K562 (cell line): ENCODE data around the gene TFAP2E. TPM values are rescaled to one million over a fixed set of nuclear protein-coding genes. Genes with fewer than 3 reads are reported as not detected.

Experiments
- ARNT ChIP-seq, 2 experiments: fragments of 450-650 bp; IDR thresholded peaks; 2 replicates each; pipeline ENCODE4 v1.6.1; 2016; ENCODE audit warnings: mild to moderate bottlenecking in 1 of 2
- CTBP1 ChIP-seq: fragments of 450-650 bp; IDR thresholded peaks from 2 replicates; pipeline ENCODE4 v1.6.1; 2016; ENCODE audit warnings: borderline replicate concordance
- DEAF1 ChIP-seq: fragments of 450-650 bp; formaldehyde crosslinking; IDR thresholded peaks from 2 replicates; pipeline ENCODE4 v1.4.0; 2020; ENCODE audit warnings: mild to moderate bottlenecking, moderate library complexity
- E2F4 ChIP-seq: sonication (generic); formaldehyde crosslinking; IDR thresholded peaks from 2 replicates; pipeline ENCODE4 v1.8.0; 2022; ENCODE audit warnings: mild to moderate bottlenecking, low read depth, missing genetic modification reagents
- ETV6 ChIP-seq, 3 experiments: fragments of 150-350 bp in 1 of 3; sonication (generic) in 1 of 3; formaldehyde crosslinking in 1 of 3; IDR thresholded peaks; 2 replicates each; pipeline versions ENCODE4 v1.6.1 to v1.8.0; 2014 to 2022; ENCODE audit warnings: borderline replicate concordance in 2 of 3, low read depth in 2 of 3, antibody characterized with exemption in 1 of 3, low read length in 1 of 3, mild to moderate bottlenecking in 1 of 3, missing genetic modification reagents in 1 of 3
- FOXO4 ChIP-seq: fragments of 450-650 bp; formaldehyde crosslinking; IDR thresholded peaks from 2 replicates; pipeline ENCODE4 v1.4.0; 2020; ENCODE audit warnings: mild to moderate bottlenecking, moderate library complexity
- HDAC1 ChIP-seq, 2 experiments: fragments of 450-650 bp; IDR thresholded peaks; 2 replicates each; pipeline ENCODE4 v1.6.1; 2016 to 2017; ENCODE audit warnings: inconsistent platforms in 1 of 2, mild to moderate bottlenecking in 1 of 2, moderate library complexity in 1 of 2
- MAZ ChIP-seq, 2 experiments: fragments of 450-650 bp in 1 of 2; sonication (generic) in 1 of 2; formaldehyde crosslinking; IDR thresholded peaks in 1 of 2; conservative IDR thresholded peaks in 1 of 2; 2 replicates each; pipeline versions ENCODE4 v1.4.0 to v1.5.0; 2020; ENCODE audit warnings: mild to moderate bottlenecking in 1 of 2, missing genetic modification reagents in 1 of 2
- MLX ChIP-seq, 2 experiments: fragments of 450-650 bp in 1 of 2; sonication (generic) in 1 of 2; formaldehyde crosslinking; conservative IDR thresholded peaks; 2 replicates each; pipeline versions ENCODE4 v1.4.0 to v1.8.1; 2020 to 2022; ENCODE audit warnings: mild to moderate bottlenecking in 1 of 2, missing genetic modification reagents in 1 of 2
- PYGO2 ChIP-seq: fragments of 450-650 bp; IDR thresholded peaks from 2 replicates; pipeline ENCODE4 v1.6.1; 2016; ENCODE audit warnings: mild to moderate bottlenecking, missing genetic modification characterization, moderate library complexity, missing compliant biosample characterization
- RAD21 ChIP-seq, 2 experiments: fragments of 250-450 bp in 1 of 2; fragments of 450-650 bp in 1 of 2; sonication (Bioruptor Pico) in 1 of 2; formaldehyde crosslinking in 1 of 2; IDR thresholded peaks in 1 of 2; conservative IDR thresholded peaks in 1 of 2; 2 replicates each; pipeline versions ENCODE4 v1.4.0 to v1.8.0; 2020 to 2022; ENCODE audit warnings: mild to moderate bottlenecking in 2 of 2, moderate library complexity in 1 of 2
- SMARCA4 ChIP-seq: fragments of 450-650 bp; IDR thresholded peaks from 2 replicates; pipeline ENCODE4 v1.6.1; 2016
- SMC3 ChIP-seq: conservative IDR thresholded peaks from 2 replicates; pipeline ENCODE4 v1.6.1; 2011; ENCODE audit warnings: low read depth, low read length, improper control_type of control experiment; ENCODE audit not compliant: insufficient read depth
- SREBF2 ChIP-seq: sonication (generic); formaldehyde crosslinking; IDR thresholded peaks from 2 replicates; pipeline ENCODE4 v1.4.0; 2020; ENCODE audit warnings: mild to moderate bottlenecking, missing genetic modification reagents
- ZBTB11 ChIP-seq, 3 experiments: fragments of 200-800 bp in 1 of 3; fragments of 250-450 bp in 1 of 3; fragments of 450-650 bp in 1 of 3; sonication (Bioruptor Pico) in 1 of 3; sonication (Bioruptor generic) in 1 of 3; formaldehyde crosslinking in 1 of 3; IDR thresholded peaks; 2 replicates each; pipeline versions ENCODE4 v1.6.1 to v1.8.0; 2016 to 2022; ENCODE audit warnings: mild to moderate bottlenecking in 2 of 3, missing genetic modification characterization in 2 of 3, missing compliant biosample characterization in 1 of 3, moderate library complexity in 1 of 3
- ZC3H8 ChIP-seq: fragments of 450-650 bp; IDR thresholded peaks from 2 replicates; pipeline ENCODE4 v1.6.1; 2017
- polyA plus RNA-seq, 8 experiments: library from polyadenylated mRNA; depleted of rRNA in 4 of 8; stranded (reverse) in 5 of 8; unstranded in 3 of 8; fragments of >200 nt; fragmentation: Nextera tagmentation in 2 of 8; fragmentation: Illumina TruSeq in 1 of 8; extraction: Ambion mirVana in 2 of 8; extraction: Trizol in 1 of 8; gene quantifications; 2 replicates each; pipeline versions ENCODE4 v1.2.1 to v1.2.3, GENCODE V29; 2011 to 2014; ENCODE audit warnings: inconsistent platforms in 1 of 8, missing spikeins in 1 of 8
- total RNA-seq, 7 experiments: library from RNA; depleted of rRNA in 6 of 7; stranded (reverse); fragments of >200 nt in 6 of 7; fragmentation: Illumina TruSeq in 2 of 7; extraction: Trizol in 2 of 7; gene quantifications; 2 replicates each; pipeline versions ENCODE4 v1.2.1 to v1.2.3, GENCODE V29; 2011 to 2021; ENCODE audit warnings: low replicate concordance in 1 of 7

Gene TFAP2E
- total and polyA plus RNA-seq, 9 of the 15 experiments (the other 6 are each of a cell fraction or from before 2014, with no cell fraction given): 0.03 to 0.11 (median 0.07) TPM; not detected in 4

GRCh38 chr1:35564037-35564883 is 8.9 kb upstream of the TFAP2E start (continued):
- TF ChIP-seq RAD21 (CRISPR knock-in tag; conservative IDR thresholded peaks at IDR 0.05 in 1 of 2, IDR thresholded peaks at IDR 0.05 in 1 of 2) (peak; percentile 59 to 85), FOXO4 (CRISPR knock-in tag) (no peak), SMC3 (peak; percentile 90), ZBTB11 (CRISPR knock-in tag; IDR thresholded peaks at IDR 0.05) (0 out of 6 replicates have a peak, but pooled peaks of 1 of the 3 experiments have one; percentile 24), PYGO2 (tag) (no peak), CTBP1 (0 out of 2 replicates have a peak, but pooled peaks have one; percentile 37), HDAC1 (IDR thresholded peaks at IDR 0.05) (no peak), ARNT (IDR thresholded peaks at IDR 0.05) (0 out of 4 replicates have a peak, but pooled peaks of 1 of the 2 experiments have one; percentile 49), MAZ (CRISPR knock-in tag; conservative IDR thresholded peaks at IDR 0.05 in 1 of 2, IDR thresholded peaks at IDR 0.05 in 1 of 2) (peak in 1 of 2 experiments; percentile 41; a peak in 1 of 4 replicates), SREBF2 (CRISPR knock-in tag) (no peak), MLX (CRISPR knock-in tag; conservative IDR thresholded peaks at IDR 0.05) (peak in 1 of 2 experiments; percentile 72; a peak in 1 of 4 replicates), DEAF1 (CRISPR knock-in tag) (peak; percentile 59; the same call in 1 of the 2 replicates), E2F4 (no peak), ZC3H8 (no peak), SMARCA4 (peak; percentile 65; the same call in 1 of the 2 replicates), ETV6 (IDR thresholded peaks at IDR 0.05; ENCODE audit: borderline replicate concordance in 1 of 2, low read depth in 2 of 2, low read length in 1 of 2) (no peak), ETV6 (CRISPR knock-in tag; IDR thresholded peaks at IDR 0.05; ENCODE audit: borderline replicate concordance) (no peak)
